ENCODE results near the gene CEMIP.

Gene CEMIP

GRCh38 chr15:80744826-80745225 is 34.3 kb upstream of the CEMIP start:
- H3K4me3 ChIP-seq (ENCODE audit: low read depth, low read length): no peak overlapping the region
- no peak for TF ChIP-seq CTCF (IDR thresholded peaks at IDR 0.05; ENCODE audit: low read depth, low read length)
- in situ Hi-C loops (cut with HindIII; ENCODE audit: low sequenced_read_pairs): no loop called here
- no peak for DNase-seq (ENCODE audit: low read depth, low spot score)

- no peak for DNase-seq (ENCODE audit: low read depth, low spot score)
- no peak for TF ChIP-seq CTCF (IDR thresholded peaks at IDR 0.05; ENCODE audit: low read depth, low read length)
- H3K4me3 ChIP-seq (ENCODE audit: low read depth, low read length): no peak overlapping the region
- in situ Hi-C loops (cut with HindIII; ENCODE audit: low sequenced_read_pairs): no loop called here
Measured at GRCh38 chr15:80745888-80746287, 33.3 kb upstream of the CEMIP start.

- in situ Hi-C loops (cut with HindIII; ENCODE audit: low sequenced_read_pairs): no loop called here
- H3K4me3 ChIP-seq (ENCODE audit: low read depth, low read length): no peak overlapping the region
- no peak for DNase-seq (ENCODE audit: low read depth, low spot score)
- TF ChIP-seq CTCF (IDR thresholded peaks at IDR 0.05; ENCODE audit: low read depth, low read length): peak; percentile 48
Measured at GRCh38 chr15:80747317-80748053, 31.7 kb upstream of the CEMIP start.

GRCh38 chr15:80749589-80749988 is 29.6 kb upstream of the CEMIP start:
- in situ Hi-C loops (cut with HindIII; ENCODE audit: low sequenced_read_pairs): no loop called here
- no peak for DNase-seq (ENCODE audit: low read depth, low spot score)
- TF ChIP-seq CTCF (IDR thresholded peaks at IDR 0.05; ENCODE audit: low read depth, low read length): no peak
- no peak overlapping the region for H3K4me3 ChIP-seq (ENCODE audit: low read depth, low read length)

- in situ Hi-C loops (cut with HindIII; ENCODE audit: low sequenced_read_pairs): no loop called here
- DNase-seq (ENCODE audit: low read depth, low spot score): peak; percentile 40
- TF ChIP-seq CTCF (IDR thresholded peaks at IDR 0.05; ENCODE audit: low read depth, low read length): no peak
- no peak overlapping the region for H3K4me3 ChIP-seq (ENCODE audit: low read depth, low read length)
Measured at GRCh38 chr15:80750575-80750974, 28.6 kb upstream of the CEMIP start.

- TF ChIP-seq CTCF (IDR thresholded peaks at IDR 0.05; ENCODE audit: low read depth, low read length): no peak
- in situ Hi-C loops (cut with HindIII; ENCODE audit: low sequenced_read_pairs): no loop called here
- H3K4me3 ChIP-seq (ENCODE audit: low read depth, low read length): no peak overlapping the region
- DNase-seq (ENCODE audit: low read depth, low spot score): no peak
Measured at GRCh38 chr15:80752204-80752603, 27.0 kb upstream of the CEMIP start.

All from astrocyte of the spinal cord (primary cell).